Activated effector memory CD4-positive, alpha-beta T cell treated with Interleukin-2 at 50 U/mL for 16 hours (primary cell): Measurements from ENCODE around the gene SLC22A7.

ENCODE experiments used
- DNase-seq: peaks from one replicate; pipeline ENCODE4 v3.0.0-alpha.2; 2020

The SLC22A7 gene

GRCh38 chr6:43283905-43284304 lies 14.2 kb upstream of the SLC22A7 start:
- DNase-seq: no peak

GRCh38 chr6:43284991-43285781 lies 12.9 kb upstream of the SLC22A7 start:
- no peak for DNase-seq

DNA sequence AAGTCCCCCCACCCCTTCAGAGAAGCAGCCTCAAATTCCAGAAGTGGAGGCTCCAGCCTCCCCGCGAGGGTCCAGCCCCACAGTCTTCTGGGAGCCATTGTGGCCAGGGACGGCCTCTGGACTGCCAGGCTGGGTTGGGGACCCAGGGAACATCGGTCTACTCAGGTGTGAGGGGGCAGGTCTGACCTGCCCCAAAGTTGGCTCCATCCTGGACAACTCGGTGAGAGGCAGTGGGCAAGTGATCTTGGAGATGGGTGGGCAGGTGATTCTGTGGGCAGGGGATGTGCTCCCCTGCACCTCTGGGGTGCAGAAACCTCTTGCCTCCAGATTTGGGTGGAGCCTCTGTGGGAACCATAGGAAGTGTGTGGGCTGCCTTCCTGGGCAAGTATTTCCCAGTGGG lies 12.2 kb upstream of the SLC22A7 start:
- DNase-seq: no peak

GRCh38 chr6:43286456-43286979 lies 11.5 kb upstream of the SLC22A7 start:
- DNase-seq: no peak

- no peak for DNase-seq
These were observed 10.9 kb upstream of the SLC22A7 start for GRCh38 chr6:43286980-43287716.

GRCh38 chr6:43287717-43288679 lies 10.1 kb upstream of the SLC22A7 start:
- DNase-seq: no peak

DNA sequence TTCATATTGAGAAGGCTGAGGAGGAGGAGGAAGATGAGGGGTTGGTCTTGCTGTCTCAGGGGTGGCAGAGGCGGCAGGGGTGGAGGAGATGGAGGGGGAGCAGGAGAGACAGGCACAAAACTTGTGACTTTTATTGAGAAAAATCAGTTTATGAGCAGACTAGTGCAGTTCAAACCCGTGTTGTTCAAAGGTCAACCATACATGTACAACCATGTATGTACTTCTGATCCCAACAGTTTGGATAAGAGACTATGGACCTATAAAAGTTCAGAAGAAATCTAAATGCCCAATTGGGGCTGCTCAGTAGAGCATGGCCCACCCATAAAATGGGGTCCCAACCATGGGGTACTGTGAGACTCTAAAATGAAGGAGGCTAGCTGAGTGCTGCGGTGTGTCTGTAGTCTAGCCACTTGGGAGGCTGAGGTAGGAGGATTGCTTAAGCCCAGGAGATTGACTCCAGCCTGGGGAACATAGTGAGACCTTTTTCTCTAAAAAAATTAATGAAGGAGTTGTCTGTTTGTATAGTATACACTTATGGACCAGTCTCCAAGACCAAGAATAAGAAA lies 7.6 kb upstream of the SLC22A7 start:
- DNase-seq: no peak

GRCh38 chr6:43290905-43291355 lies 7.1 kb upstream of the SLC22A7 start:
- no peak for DNase-seq

- no peak for DNase-seq
These were observed 6.4 kb upstream of the SLC22A7 start for GRCh38 chr6:43291708-43292107.

DNA sequence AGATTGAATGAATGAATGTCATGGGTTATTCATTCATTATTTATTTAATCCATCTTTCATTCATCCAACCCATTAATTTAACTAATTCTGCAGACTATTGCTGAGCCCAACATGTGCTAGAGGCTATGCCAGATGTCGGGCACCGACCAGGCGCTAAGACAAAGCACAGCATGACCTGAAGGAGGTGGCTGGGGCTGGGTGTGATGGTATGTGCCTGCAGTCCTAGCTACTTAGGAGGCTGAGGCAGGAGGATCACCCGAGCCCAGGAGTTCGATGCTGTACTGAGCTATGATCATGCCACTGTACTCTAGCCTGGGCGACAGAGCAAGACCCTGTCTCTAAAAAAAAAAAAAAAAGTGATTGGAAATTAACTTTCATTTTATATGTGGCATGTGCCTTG lies 5.7 kb upstream of the SLC22A7 start:
- no peak for DNase-seq

DNA sequence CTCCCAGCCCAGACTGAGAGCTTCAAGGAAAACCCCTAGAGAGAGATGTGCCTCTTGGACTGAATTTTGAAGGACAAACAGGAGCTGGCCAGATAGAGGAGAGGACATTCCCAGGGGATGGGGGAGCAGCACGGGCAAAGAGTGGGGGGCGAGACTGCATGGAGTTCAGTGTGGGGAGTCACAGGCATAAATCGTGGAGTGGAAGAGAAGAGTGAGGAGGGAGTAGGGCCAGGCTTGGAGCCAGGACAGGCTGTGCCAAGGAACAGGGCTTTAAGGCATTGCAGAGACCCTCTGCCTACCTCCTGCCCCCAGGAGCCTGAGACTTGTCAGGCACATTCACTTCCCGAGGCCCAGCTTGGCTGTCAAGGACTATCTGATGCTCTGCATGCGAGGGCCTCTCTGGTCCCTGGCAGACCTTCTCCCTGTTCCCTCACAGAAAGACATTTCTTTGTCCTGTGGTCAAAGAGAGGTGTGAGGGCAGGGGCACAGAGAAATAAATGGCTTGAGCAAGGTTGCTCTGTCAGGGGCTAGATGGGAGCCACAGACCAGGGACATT lies 5.2 kb upstream of the SLC22A7 start:
- no peak for DNase-seq

- no peak for DNase-seq
These were observed 4.4 kb upstream of the SLC22A7 start for GRCh38 chr6:43293698-43294097.

DNA sequence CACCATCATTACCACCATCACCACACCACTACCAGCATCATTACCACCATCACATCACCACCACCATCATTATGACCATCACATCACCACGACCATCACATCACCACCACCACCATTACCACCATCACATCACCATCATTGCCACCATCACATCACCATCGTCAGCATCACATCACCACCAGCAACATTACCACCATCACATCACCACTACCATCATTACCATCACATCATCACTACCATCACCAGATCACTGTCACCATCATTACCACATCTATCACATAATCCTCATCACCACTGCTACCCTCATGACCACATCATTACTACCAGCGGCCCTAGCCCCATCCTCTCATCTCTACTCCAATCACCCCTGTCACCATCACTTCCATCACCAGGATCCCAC lies 3.5 kb upstream of the SLC22A7 start:
- DNase-seq: no peak

DNA sequence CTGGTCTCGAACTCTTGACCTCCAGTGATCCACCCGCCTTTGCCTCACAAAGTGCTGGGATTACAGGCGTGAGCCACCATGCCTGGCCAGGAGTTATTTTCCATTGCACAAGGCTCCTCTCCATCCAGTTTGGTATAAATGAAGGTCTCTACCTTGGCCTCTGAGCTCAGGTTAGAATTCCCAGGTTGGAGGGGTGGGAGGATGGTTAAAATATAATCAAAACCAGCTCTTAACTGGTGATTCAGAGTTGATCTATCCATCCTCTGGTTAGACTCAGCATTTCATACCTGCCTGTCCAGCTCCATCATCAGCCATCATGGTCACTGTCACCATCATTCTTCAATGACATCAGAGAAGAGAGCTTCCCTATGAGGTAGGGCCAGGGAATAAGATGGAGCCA lies 2.6 kb upstream of the SLC22A7 start:
- DNase-seq: no peak

DNA sequence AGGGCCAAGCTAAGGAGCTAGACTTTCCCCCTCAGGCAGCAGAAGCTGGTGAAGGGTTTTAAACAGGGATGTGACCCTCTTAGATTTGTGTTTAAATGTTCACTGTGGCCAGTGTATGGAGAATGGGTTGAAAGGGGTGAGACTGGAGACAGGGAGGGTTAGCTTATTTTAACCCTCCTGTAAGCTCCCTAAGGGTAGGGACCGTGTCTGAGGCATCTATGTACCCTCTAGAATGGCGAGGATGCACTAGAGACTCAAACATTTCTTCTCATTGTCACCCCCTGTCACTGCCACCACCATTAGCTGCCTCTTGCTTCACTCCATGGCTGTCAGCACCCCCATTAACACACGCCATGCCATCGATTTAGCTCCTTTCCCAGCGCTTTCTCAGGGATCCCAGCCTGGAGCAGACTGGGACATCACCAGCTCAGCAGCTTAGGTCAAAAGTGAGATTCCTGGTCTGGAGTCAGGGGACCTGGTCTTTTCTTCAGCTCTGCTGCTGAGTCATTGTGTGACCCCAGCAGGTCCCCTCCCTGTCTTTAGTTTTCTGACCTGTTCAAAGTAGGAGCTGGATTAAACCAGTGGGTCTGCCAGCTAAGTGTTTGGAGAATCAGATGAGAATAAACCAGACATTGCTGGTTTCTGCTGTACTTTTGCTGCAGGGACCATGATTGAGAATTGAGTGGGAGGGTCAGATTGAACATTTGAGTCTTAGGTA lies 1.1 kb upstream of the SLC22A7 start:
- DNase-seq: no peak

DNA sequence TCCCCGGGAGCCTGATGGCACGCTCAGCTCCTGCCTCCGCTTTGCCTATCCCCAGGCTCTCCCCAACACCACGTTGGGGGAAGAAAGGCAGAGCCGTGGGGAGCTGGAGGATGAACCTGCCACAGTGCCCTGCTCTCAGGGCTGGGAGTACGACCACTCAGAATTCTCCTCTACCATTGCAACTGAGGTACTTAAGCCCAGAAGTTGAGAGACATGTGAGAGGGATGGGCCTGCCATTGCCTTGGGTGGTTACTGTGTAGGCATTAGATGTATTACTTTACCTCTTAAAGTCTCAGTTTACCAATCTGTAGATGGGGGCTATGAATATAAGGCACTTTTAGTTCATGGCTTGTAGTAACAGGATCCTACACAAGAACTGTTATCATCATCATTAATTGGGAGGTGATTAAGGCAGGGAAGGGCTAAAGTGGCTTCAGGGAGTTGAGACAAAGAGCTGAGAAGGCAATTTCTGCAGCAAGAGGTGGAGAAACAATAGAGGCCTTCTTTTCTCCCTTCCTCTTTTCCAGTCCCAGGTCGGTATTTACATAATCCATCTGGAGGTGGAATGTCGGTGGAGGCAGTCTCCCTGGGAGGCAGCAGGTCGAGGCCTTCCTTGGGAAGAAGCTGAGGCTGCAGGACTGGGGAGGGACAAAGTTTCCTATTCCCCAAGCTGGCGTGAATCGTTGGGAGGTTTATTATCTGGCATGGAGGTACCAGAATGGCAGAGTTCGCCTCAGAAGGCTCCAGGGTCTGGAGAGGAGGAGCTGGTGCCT lies 691 bp downstream of the SLC22A7 start:
- DNase-seq: no peak

GRCh38 chr6:43299338-43300293 lies 1.6 kb downstream of the SLC22A7 start:
- no peak for DNase-seq

- no peak for DNase-seq
These were observed 3.2 kb downstream of the SLC22A7 start for GRCh38 chr6:43301081-43301870.

DNA sequence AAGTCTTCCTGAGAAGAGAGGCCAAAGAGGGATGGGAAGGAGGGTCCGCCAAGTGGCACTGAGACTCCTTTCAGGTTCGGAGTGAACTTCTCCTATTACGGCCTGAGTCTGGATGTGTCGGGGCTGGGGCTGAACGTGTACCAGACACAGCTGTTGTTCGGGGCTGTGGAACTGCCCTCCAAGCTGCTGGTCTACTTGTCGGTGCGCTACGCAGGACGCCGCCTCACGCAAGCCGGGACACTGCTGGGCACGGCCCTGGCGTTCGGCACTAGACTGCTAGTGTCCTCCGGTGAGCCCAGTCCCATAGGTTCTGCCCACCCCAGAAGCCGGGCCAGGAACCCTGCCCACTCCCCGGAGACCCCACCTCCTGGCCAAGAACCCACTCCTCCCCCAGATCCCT lies 4.1 kb downstream of the SLC22A7 start:
- DNase-seq: no peak
